Chondrocyte (in vitro differentiated cells): Measurements from ENCODE around the gene RBPJL. TPM values are rescaled to one million over a fixed set of nuclear protein-coding genes. Genes with fewer than 3 reads are reported as not detected.
A peak's percentile ranks its signal among the peaks of the same experiment; 100 is the strongest.

ENCODE experiments used
- DNase-seq: peaks from one replicate; pipeline ENCODE4 v3.0.0; 2021; ENCODE audit warnings: mixed read lengths, low spot score
- H3K27ac Mint-ChIP-seq: one replicate; pipeline ENCODE4 v1.8.0; 2021; ENCODE audit warnings: mild to moderate bottlenecking, moderate library complexity, mixed read lengths; ENCODE audit not compliant: unreplicated experiment
- H3K27me3 Mint-ChIP-seq: 2 replicates; pipeline ENCODE4 v1.8.0; 2021; ENCODE audit warnings: low read depth, mixed read lengths
- H3K36me3 Mint-ChIP-seq: 2 replicates; pipeline ENCODE4 v1.8.0; 2021; ENCODE audit warnings: low read depth, mixed read lengths
- H3K4me1 Mint-ChIP-seq: 2 replicates; pipeline ENCODE4 v1.8.0; 2021; ENCODE audit warnings: low read depth, mild to moderate bottlenecking, mixed read lengths
- H3K4me3 Mint-ChIP-seq: one replicate; pipeline ENCODE4 v1.8.0; 2021; ENCODE audit warnings: mild to moderate bottlenecking, moderate library complexity, mixed read lengths; ENCODE audit not compliant: unreplicated experiment
- H3K9me3 Mint-ChIP-seq: 2 replicates; pipeline ENCODE4 v1.8.0; 2021; ENCODE audit warnings: low read depth, mixed read lengths
- CTCF ChIP-seq: fragments of 200-600 bp; sonication (generic); IDR thresholded peaks from 2 replicates; pipeline ENCODE4 v1.5.0; 2021; ENCODE audit warnings: antibody characterized with exemption, mild to moderate bottlenecking, moderate library complexity
- total RNA-seq: library from RNA; stranded (reverse); gene quantifications from 3 replicates; pipeline ENCODE4 v1.2.1, GENCODE V29; 2021

Gene RBPJL
- total RNA-seq, 1 donor from 2014 or later = not detected

DNA sequence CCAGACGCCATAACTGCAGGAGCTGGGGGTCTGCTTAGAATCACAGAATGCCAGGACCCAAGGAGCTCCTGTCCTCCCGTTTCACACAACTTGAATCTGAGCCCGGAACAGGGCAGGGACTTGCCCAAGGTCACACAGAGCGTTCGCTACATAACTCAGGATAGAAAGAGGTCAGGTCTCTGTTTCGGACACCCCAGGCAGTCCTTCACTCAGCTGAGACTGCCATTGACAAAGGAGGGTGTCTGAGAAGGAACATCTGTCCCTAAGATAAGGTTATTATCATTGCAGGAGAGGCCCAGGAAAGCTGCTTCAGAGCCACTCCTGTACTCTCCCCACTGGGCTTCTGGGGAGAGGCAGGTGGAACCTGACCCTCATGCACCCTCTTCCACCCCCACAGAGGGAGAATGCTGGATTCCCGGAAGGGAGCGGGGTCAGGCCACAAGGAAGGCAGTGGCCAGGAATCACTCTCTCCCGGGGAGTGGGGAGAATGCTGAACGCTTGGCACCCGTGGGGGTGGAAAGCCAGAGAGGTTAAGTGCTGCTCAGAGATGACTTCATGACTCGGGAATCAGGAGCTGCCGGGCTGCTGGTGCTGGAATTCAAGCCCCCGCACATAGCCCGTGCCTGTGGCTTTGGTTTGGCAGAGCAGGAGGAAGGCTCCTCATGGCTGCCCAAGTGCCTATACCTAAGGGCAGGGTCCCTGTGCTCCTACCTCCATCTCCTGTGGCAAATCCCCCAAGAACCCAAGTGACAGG is 30.9 kb downstream of the RBPJL start:
- Mint-ChIP-seq H3K27ac (peak overlapping the region; percentile 96), H3K27me3 (no peaks in the 10 kb centered on the region), H3K4me3 (no peak overlapping the region), H3K36me3 (no peaks in the 10 kb centered on the region), H3K9me3 (no peaks in the 10 kb centered on the region), H3K4me1 (peaks cover 64% of the 10 kb centered on the region)
- no peak for DNase-seq
- no peak for TF ChIP-seq CTCF

- H3K4me1 Mint-ChIP-seq = peaks cover 72% of the 10 kb centered on the region
- H3K27ac Mint-ChIP-seq = peak overlapping the region; percentile 96
- no peak overlapping the region for H3K4me3 Mint-ChIP-seq
These were observed 31.7 kb downstream of the RBPJL start for GRCh38 chr20:45338121-45339030.

GRCh38 chr20:45339084-45339483 is 32.4 kb downstream of the RBPJL start:
- Mint-ChIP-seq H3K36me3 (no peaks in the 10 kb centered on the region), H3K27me3 (no peaks in the 10 kb centered on the region), H3K4me3 (no peak overlapping the region), H3K4me1 (peaks cover 80% of the 10 kb centered on the region), H3K9me3 (no peaks in the 10 kb centered on the region), H3K27ac (no peak overlapping the region)
- DNase-seq = no peak
- TF ChIP-seq CTCF = no peak

More at GRCh38 chr20:45338121-45339030, 31.7 kb downstream of the RBPJL start:
- no peak for TF ChIP-seq CTCF
- Mint-ChIP-seq H3K9me3 (no peaks in the 10 kb centered on the region), H3K27me3 (no peaks in the 10 kb centered on the region), H3K36me3 (no peaks in the 10 kb centered on the region)
- DNase-seq = no peak

- DNase-seq = no peak
- TF ChIP-seq CTCF = no peak
- Mint-ChIP-seq H3K4me3 (no peak overlapping the region), H3K27ac (no peak overlapping the region), H3K36me3 (no peaks in the 10 kb centered on the region), H3K9me3 (no peaks in the 10 kb centered on the region), H3K4me1 (peaks cover 87% of the 10 kb centered on the region), H3K27me3 (no peaks in the 10 kb centered on the region)
These were observed 33.2 kb downstream of the RBPJL start for GRCh38 chr20:45339799-45340198.

- DNase-seq = no peak
- H3K27me3 Mint-ChIP-seq = no peaks in the 10 kb centered on the region
- TF ChIP-seq CTCF = no peak
- no peak overlapping the region for H3K4me3 Mint-ChIP-seq
- H3K4me1 Mint-ChIP-seq = peaks cover 90% of the 10 kb centered on the region
- no peaks in the 10 kb centered on the region for H3K9me3 Mint-ChIP-seq
- no peak overlapping the region for H3K27ac Mint-ChIP-seq
- H3K36me3 Mint-ChIP-seq = no peaks in the 10 kb centered on the region
These were observed 33.7 kb downstream of the RBPJL start for GRCh38 chr20:45340236-45340847.
